ENCODE measurements around the gene NDUFAF8. TPM values are rescaled to one million over a fixed set of nuclear protein-coding genes. Genes with fewer than 3 reads are reported as not detected.

Gene NDUFAF8
- total RNA-seq, 1 experiment from 2014 or later: 58.6 TPM

- Histone ChIP-seq H3K27ac (ENCODE audit: low read depth, low read length, poor library complexity, severe bottlenecking) (no peak overlapping the region), H3K36me3 (ENCODE audit: insufficient read depth, low read length, poor library complexity, severe bottlenecking) (peaks cover 21% of the 10 kb centered on the region), H3K27me3 (replicated peaks; ENCODE audit: insufficient read depth, low read depth, low read length, poor library complexity) (no peaks in the 10 kb centered on the region), H3K4me1 (ENCODE audit: insufficient read depth, low read length, poor library complexity, severe bottlenecking) (no peaks in the 10 kb centered on the region), H3K9me3 (ENCODE audit: low read depth, low read length, poor library complexity, severe bottlenecking) (no peaks in the 10 kb centered on the region), H3K4me3 (ENCODE audit: low read depth, low read length, poor library complexity, severe bottlenecking) (no peak overlapping the region)
- intact Hi-C loops (cut with micrococcal nuclease; ENCODE audit: unreplicated experiment): no loop called here
- TF ChIP-seq EZH2 (IDR thresholded peaks at IDR 0.05; ENCODE audit: borderline replicate concordance, low read depth, low read length, poor library complexity, severe bottlenecking): no peak
- no peak for TF ChIP-seq CTCF (conservative IDR thresholded peaks at IDR 0.05; ENCODE audit: low read depth, low read length)
- ChIA-PET POLR2A (ENCODE audit: low non-redundant PET) (no interaction called here), CTCF (no interaction called here)
- no TSS peak for BruUV-seq (replicated peaks)
- DNase-seq (ENCODE audit: low spot score): no peak
Measured at GRCh38 chr17:81279278-81280275, 40.5 kb downstream of the NDUFAF8 start.

- Histone ChIP-seq H3K4me1 (ENCODE audit: insufficient read depth, low read length, poor library complexity, severe bottlenecking) (no peaks in the 10 kb centered on the region), H3K27ac (ENCODE audit: low read depth, low read length, poor library complexity, severe bottlenecking) (no peak overlapping the region), H3K9me3 (ENCODE audit: low read depth, low read length, poor library complexity, severe bottlenecking) (no peaks in the 10 kb centered on the region), H3K4me3 (ENCODE audit: low read depth, low read length, poor library complexity, severe bottlenecking) (no peak overlapping the region), H3K27me3 (replicated peaks; ENCODE audit: insufficient read depth, low read depth, low read length, poor library complexity) (no peaks in the 10 kb centered on the region), H3K36me3 (ENCODE audit: insufficient read depth, low read length, poor library complexity, severe bottlenecking) (peaks cover 15% of the 10 kb centered on the region)
- no peak for DNase-seq (ENCODE audit: low spot score)
- ChIA-PET POLR2A (ENCODE audit: low non-redundant PET) (no interaction called here), CTCF (no interaction called here)
- TF ChIP-seq CTCF (conservative IDR thresholded peaks at IDR 0.05; ENCODE audit: low read depth, low read length): no peak
- no peak for TF ChIP-seq EZH2 (IDR thresholded peaks at IDR 0.05; ENCODE audit: borderline replicate concordance, low read depth, low read length, poor library complexity, severe bottlenecking)
- intact Hi-C loops (cut with micrococcal nuclease; ENCODE audit: unreplicated experiment): no loop called here
- BruUV-seq (replicated peaks): no TSS peak
Measured at GRCh38 chr17:81280571-81280970, 41.5 kb downstream of the NDUFAF8 start.

- H3K27me3 ChIP-seq (replicated peaks; ENCODE audit: insufficient read depth, low read depth, low read length, poor library complexity): no peaks in the 10 kb centered on the region
- ChIA-PET CTCF (no interaction called here), POLR2A (ENCODE audit: low non-redundant PET) (no interaction called here)
- H3K36me3 ChIP-seq (ENCODE audit: insufficient read depth, low read length, poor library complexity, severe bottlenecking): peaks cover 8% of the 10 kb centered on the region
- no TSS peak for BruUV-seq (replicated peaks)
- no peak for TF ChIP-seq CTCF (conservative IDR thresholded peaks at IDR 0.05; ENCODE audit: low read depth, low read length)
- no peak for TF ChIP-seq EZH2 (IDR thresholded peaks at IDR 0.05; ENCODE audit: borderline replicate concordance, low read depth, low read length, poor library complexity, severe bottlenecking)
- no peak for DNase-seq (ENCODE audit: low spot score)
- no peak overlapping the region for H3K27ac ChIP-seq (ENCODE audit: low read depth, low read length, poor library complexity, severe bottlenecking)
- H3K4me1 ChIP-seq (ENCODE audit: insufficient read depth, low read length, poor library complexity, severe bottlenecking): no peaks in the 10 kb centered on the region
- intact Hi-C loops (cut with micrococcal nuclease; ENCODE audit: unreplicated experiment): no loop called here
- no peaks in the 10 kb centered on the region for H3K9me3 ChIP-seq (ENCODE audit: low read depth, low read length, poor library complexity, severe bottlenecking)
- H3K4me3 ChIP-seq (ENCODE audit: low read depth, low read length, poor library complexity, severe bottlenecking): no peak overlapping the region
Measured at GRCh38 chr17:81282141-81282540, 43.0 kb downstream of the NDUFAF8 start.
